Neutrophil (primary cell): ENCODE data around the gene LCE1C.

Experiments used
- H3K27ac ChIP-seq: fragments of 200-600 bp; sonication (generic); 2 replicates; pipeline ENCODE4 v1.5.1; 2016; ENCODE audit warnings: mild to moderate bottlenecking, moderate library complexity
- H3K27me3 ChIP-seq: fragments of 200-600 bp; sonication (generic); 2 replicates; pipeline ENCODE4 v1.6.0; 2016; ENCODE audit warnings: mild to moderate bottlenecking
- H3K36me3 ChIP-seq: fragments of 200-600 bp; sonication (generic); 2 replicates; pipeline ENCODE4 v1.5.1; 2017
- H3K4me1 ChIP-seq, 2 experiments: fragments of 200-600 bp in 1 of 2; sonication (generic) in 1 of 2; 1 replicate in 1 of 2; 2 replicates in 1 of 2; pipeline versions ENCODE4 v1.5.1 to v1.6.1; 2013 to 2016; ENCODE audit warnings: low read depth in 1 of 2, low read length in 1 of 2, mild to moderate bottlenecking in 1 of 2, moderate library complexity in 1 of 2; ENCODE audit not compliant: control insufficient read depth in 1 of 2, insufficient read depth in 1 of 2
- H3K4me3 ChIP-seq, 2 experiments: fragments of 200-600 bp in 1 of 2; sonication (generic) in 1 of 2; 1 replicate in 1 of 2; 2 replicates in 1 of 2; pipeline ENCODE4 v1.5.1; 2013 to 2016; ENCODE audit warnings: low read depth in 1 of 2, low read length in 1 of 2, mild to moderate bottlenecking in 1 of 2, moderate library complexity in 1 of 2
- H3K9me3 ChIP-seq: fragments of 200-600 bp; sonication (generic); 2 replicates; pipeline ENCODE4 v1.5.1; 2016
- TF ChIP-seq, protein P1 (sequence below): fragments of 200-600 bp; sonication (generic); IDR thresholded peaks from 2 replicates; pipeline ENCODE4 v1.5.1; 2016; ENCODE audit warnings: antibody characterized with exemption

Gene LCE1C

DNA sequence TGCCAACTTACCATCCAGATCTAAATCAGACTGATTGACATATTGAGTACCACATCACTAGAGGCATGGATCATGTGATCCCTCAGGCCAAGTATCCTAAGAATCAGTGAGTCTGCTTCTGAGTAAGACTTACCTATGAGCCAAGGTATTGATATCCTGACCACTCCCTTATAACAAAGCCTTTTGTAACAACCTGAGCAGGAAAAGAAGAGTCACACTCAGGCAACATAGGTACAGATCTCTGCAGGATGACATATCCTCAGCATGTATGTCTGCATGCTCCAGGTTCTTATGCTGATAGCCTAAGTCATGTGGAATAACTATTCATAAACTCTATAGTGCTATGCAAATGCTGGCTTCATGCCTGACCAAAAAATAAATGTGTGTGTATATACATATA, 18.5 kb upstream of the LCE1C start:
- Histone ChIP-seq H3K36me3 (no peaks in the 10 kb centered on the region), H3K4me3 (no peak overlapping the region), H3K9me3 (no peaks in the 10 kb centered on the region), H3K27ac (no peak overlapping the region), H3K27me3 (peaks cover 36% of the 10 kb centered on the region), H3K4me1 (no peaks in the 10 kb centered on the region)
- TF ChIP-seq, protein P1, sequence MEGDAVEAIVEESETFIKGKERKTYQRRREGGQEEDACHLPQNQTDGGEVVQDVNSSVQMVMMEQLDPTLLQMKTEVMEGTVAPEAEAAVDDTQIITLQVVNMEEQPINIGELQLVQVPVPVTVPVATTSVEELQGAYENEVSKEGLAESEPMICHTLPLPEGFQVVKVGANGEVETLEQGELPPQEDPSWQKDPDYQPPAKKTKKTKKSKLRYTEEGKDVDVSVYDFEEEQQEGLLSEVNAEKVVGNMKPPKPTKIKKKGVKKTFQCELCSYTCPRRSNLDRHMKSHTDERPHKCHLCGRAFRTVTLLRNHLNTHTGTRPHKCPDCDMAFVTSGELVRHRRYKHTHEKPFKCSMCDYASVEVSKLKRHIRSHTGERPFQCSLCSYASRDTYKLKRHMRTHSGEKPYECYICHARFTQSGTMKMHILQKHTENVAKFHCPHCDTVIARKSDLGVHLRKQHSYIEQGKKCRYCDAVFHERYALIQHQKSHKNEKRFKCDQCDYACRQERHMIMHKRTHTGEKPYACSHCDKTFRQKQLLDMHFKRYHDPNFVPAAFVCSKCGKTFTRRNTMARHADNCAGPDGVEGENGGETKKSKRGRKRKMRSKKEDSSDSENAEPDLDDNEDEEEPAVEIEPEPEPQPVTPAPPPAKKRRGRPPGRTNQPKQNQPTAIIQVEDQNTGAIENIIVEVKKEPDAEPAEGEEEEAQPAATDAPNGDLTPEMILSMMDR = no peak

DNA sequence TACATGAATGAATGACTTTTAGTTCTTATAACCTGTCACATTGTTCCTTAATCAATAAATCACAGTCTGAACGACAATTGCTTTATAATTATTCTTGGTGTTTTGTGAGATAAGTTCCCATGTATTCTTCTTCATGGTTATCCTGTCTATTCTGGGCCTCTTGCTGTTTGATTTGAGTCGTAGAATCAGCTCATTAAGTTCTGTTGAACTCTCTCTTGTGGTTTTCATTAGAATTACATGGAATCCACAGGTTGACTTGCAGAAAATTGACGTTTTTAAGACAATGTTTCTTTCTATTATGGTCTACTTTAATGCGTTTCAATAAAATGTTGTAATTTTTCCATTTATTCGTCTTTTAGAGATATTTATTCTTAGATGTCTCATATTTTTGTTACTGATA, 16.8 kb upstream of the LCE1C start:
- H3K27me3 ChIP-seq = peaks cover 36% of the 10 kb centered on the region
- no peaks in the 10 kb centered on the region for H3K4me1 ChIP-seq
- no peaks in the 10 kb centered on the region for H3K9me3 ChIP-seq
- no peak overlapping the region for H3K4me3 ChIP-seq
- H3K27ac ChIP-seq = no peak overlapping the region
- H3K36me3 ChIP-seq = no peaks in the 10 kb centered on the region
- TF ChIP-seq, protein P1 = no peak

DNA sequence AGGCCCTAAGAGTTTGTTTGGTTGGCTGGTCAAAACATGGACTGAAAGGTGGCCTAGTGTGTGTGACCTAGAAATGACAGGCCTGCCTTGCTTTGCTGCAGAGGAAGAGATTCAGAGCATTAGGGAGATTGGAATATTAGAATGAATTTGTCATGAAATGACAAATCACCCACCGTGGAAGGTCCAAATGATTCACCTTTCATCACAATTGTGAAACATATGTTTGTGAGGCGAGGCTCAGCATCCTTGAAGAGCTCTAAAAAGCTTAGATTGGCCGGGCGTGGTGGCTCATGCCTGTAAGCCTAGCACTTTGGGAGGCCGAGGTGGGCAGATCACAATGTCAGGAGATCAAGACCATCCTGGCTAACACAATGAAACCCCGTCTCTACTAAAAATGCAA, 10.9 kb upstream of the LCE1C start:
- Histone ChIP-seq H3K4me3 (no peak overlapping the region), H3K9me3 (no peaks in the 10 kb centered on the region), H3K27me3 (peaks cover 2% of the 10 kb centered on the region), H3K4me1 (no peaks in the 10 kb centered on the region), H3K36me3 (no peaks in the 10 kb centered on the region), H3K27ac (no peak overlapping the region)
- TF ChIP-seq, protein P1 = no peak

DNA sequence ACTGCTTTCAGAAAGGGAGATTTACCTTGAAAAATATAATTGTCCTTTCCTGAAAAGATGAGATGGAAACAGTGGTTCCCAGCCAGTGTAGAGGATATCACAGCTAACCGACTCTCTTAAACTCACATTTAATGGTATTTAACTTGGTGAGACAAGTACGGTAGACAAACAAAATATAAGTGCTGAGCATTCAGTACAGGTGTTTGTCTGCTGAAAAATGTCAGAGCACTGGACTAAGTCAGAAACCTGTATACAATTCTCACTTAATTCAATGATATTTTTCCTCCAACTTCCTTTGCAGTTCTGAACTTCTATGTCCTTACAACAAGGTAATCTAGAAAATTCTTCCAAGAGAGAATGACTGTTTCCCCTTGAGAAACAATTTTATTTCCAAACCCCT, 5.2 kb upstream of the LCE1C start, which contains the start of gene LCE1B:
LCE1B (plus strand) TSS at position 301 of the 400 bp plus-strand sequence. CDS start 476 bp downstream, outside the sequence.
- Histone ChIP-seq H3K27ac (no peak within 1 kb of the TSS), H3K27me3 (peaks cover 15% of the 10 kb centered on the region), H3K9me3 (no peaks in the 10 kb centered on the region), H3K36me3 (no peaks in the 10 kb centered on the region), H3K4me3 (no peak within 1 kb of the TSS), H3K4me1 (no peaks in the 10 kb centered on the region)
- TF ChIP-seq, protein P1 = no peak

DNA sequence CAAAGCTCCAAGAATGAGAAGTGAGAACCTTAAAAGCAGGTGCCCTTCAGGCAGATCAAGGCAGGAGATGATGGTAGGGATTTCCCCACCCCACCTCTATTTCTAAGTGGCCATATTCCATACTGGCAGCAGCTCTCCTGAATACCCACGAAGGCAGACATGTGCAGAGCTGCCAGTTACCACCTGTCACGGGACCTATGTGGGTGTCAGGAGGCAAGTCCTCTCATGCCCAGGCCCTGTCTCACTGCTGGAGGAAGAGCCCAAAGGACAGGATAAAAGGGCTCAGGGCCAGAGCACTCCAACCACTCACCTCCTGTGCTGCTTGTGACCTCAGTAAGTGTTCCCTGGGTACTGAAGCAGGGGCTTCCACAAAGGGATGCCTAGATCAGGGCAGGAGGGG, 4.6 kb upstream of the LCE1C start:
- H3K9me3 ChIP-seq = no peaks in the 10 kb centered on the region
- H3K27me3 ChIP-seq = peaks cover 15% of the 10 kb centered on the region
- no peak overlapping the region for H3K27ac ChIP-seq
- H3K4me1 ChIP-seq = no peaks in the 10 kb centered on the region
- TF ChIP-seq, protein P1 = no peak
- no peak overlapping the region for H3K4me3 ChIP-seq
- no peaks in the 10 kb centered on the region for H3K36me3 ChIP-seq

DNA sequence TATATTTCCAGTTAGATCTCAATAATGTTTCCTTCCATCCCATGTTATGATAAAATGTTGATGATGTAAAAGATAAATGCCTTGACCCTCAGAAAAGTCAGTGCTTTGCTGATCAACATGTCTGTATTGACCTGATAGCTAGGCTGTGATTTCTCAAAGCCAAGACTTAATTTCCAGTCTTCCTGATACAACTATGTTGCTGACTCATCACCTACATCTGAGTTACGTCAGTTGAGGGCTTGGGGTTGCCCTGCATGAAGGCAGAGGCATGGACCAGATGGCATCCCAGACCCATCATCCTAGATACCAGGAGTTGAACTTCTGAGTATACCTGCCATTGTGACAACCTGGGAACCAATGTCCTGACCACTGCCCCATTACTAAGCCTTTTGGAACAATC, 5.1 kb downstream of the LCE1C start:
- H3K36me3 ChIP-seq = no peaks in the 10 kb centered on the region
- H3K4me1 ChIP-seq = no peaks in the 10 kb centered on the region
- TF ChIP-seq, protein P1 = no peak
- no peak overlapping the region for H3K27ac ChIP-seq
- H3K4me3 ChIP-seq = no peak overlapping the region
- no peaks in the 10 kb centered on the region for H3K9me3 ChIP-seq
- H3K27me3 ChIP-seq = peaks cover 12% of the 10 kb centered on the region
